K562 (cell line): ENCODE results near the gene ZFP36. TPM values are rescaled to one million over a fixed set of nuclear protein-coding genes. Genes with fewer than 3 reads are reported as not detected.
A peak's percentile ranks its signal among the peaks of the same experiment; 100 is the strongest.

Experiments used
- ATAC-seq: fragments of 200-7000 bp; cut with Tn5 transposase; 3 replicates; pipeline ENCODE4 v1.9.1; 2020; ENCODE audit warnings: moderate library complexity
- BruUV-seq: library from RNA; stranded (reverse); fragments of 400-500 nt; replicated peaks from 2 replicates; lab custom pipeline; 2021; lab: Mats Ljungman, UMichigan
- CTCF ChIA-PET: fragments of 300-600 bp; formaldehyde crosslinking; extraction: SDS; loops from one replicate; lab custom pipeline; 2021; ENCODE audit warnings: low intra/inter-chr PET ratio; lab: Yijun Ruan, JAX
- POLR2A ChIA-PET: fragments of 300-600, 350-650 bp; sonication (Branson Sonifier 250); formaldehyde crosslinking; extraction: SDS; loops from one replicate; lab custom pipeline; 2021; ENCODE audit warnings: antibody characterized with exemption, inconsistent platforms; lab: Yijun Ruan, JAX
- DNase-seq, 4 experiments: peaks; one replicate each; pipeline versions ENCODE4 v3.0.0 to v3.0.0-alpha.2; 2011 to 2018; ENCODE audit warnings: low spot score in 3 of 4, mixed read lengths in 3 of 4; ENCODE audit errors: extremely low read depth in 1 of 4
- FAIRE-seq: peaks from 2 replicates; lab custom pipeline; 2011; peaks lifted over from hg19 to GRCh38; lab: Jason Lieb, UNC
- H2AFZ ChIP-seq: 2 replicates; pipeline ENCODE4 v1.6.0; 2011; ENCODE audit warnings: low read depth, low read length, control low read depth, inconsistent platforms
- H3K27ac ChIP-seq: fragments of 200-600 bp; 3 replicates; pipeline ENCODE4 v1.8.0; 2011; ENCODE audit warnings: low read depth, mild to moderate bottlenecking, control low read depth, inconsistent platforms, low read length, moderate library complexity, mixed read lengths; ENCODE audit errors: extremely low read depth
- H3K27me3 ChIP-seq, 2 experiments: fragments of 300-600 bp in 1 of 2; 2 replicates in 1 of 2; 3 replicates in 1 of 2; pipeline versions ENCODE4 v1.6.0 to v1.8.0; 2011; ENCODE audit warnings: inconsistent platforms in 2 of 2, low read length in 2 of 2, mild to moderate bottlenecking in 1 of 2, mixed read lengths in 1 of 2, moderate library complexity in 1 of 2; ENCODE audit not compliant: control insufficient read depth in 2 of 2, insufficient read depth in 2 of 2
- H3K36me3 ChIP-seq: fragments of 300-600 bp; 3 replicates; pipeline ENCODE4 v1.8.0; 2011; ENCODE audit warnings: mild to moderate bottlenecking, low read length, inconsistent platforms; ENCODE audit not compliant: control insufficient read depth, insufficient read depth
- H3K4me1 ChIP-seq, 2 experiments: fragments of 200-600 bp in 1 of 2; replicated peaks in 1 of 2; 2 replicates in 1 of 2; 3 replicates in 1 of 2; pipeline versions ENCODE4 v1.5.1 to v1.8.0; 2011; ENCODE audit warnings: inconsistent platforms in 2 of 2, low read length in 2 of 2, mild to moderate bottlenecking in 1 of 2, mixed read lengths in 1 of 2, moderate library complexity in 1 of 2; ENCODE audit not compliant: control insufficient read depth in 2 of 2, insufficient read depth in 2 of 2
- H3K4me2 ChIP-seq: 2 replicates; pipeline ENCODE4 v1.6.1; 2011; ENCODE audit warnings: low read length, control low read depth, inconsistent platforms, mixed read lengths; ENCODE audit not compliant: insufficient read depth
- H3K4me3 ChIP-seq: fragments of 200-600 bp; sonication (generic), shearing (Covaris generic); 2 replicates; pipeline ENCODE4 v1.5.1; 2016; ENCODE audit warnings: control low read depth, inconsistent platforms
- H3K79me2 ChIP-seq: fragments of 200-600 bp; 3 replicates; pipeline ENCODE4 v1.8.0; 2011; ENCODE audit warnings: low read length, inconsistent platforms; ENCODE audit not compliant: control insufficient read depth, insufficient read depth
- H3K9ac ChIP-seq, 2 experiments: 2 replicates each; pipeline versions ENCODE4 v1.6.0 to v1.6.1; 2011; ENCODE audit warnings: low read depth in 2 of 2, low read length in 2 of 2, control low read depth in 1 of 2, inconsistent platforms in 1 of 2, mild to moderate bottlenecking in 1 of 2, mixed read lengths in 1 of 2; ENCODE audit not compliant: insufficient read depth in 1 of 2
- H3K9me1 ChIP-seq: one replicate; pipeline ENCODE4 v1.6.0; 2011; ENCODE audit warnings: inconsistent platforms, mild to moderate bottlenecking, low read length, moderate library complexity; ENCODE audit not compliant: control insufficient read depth, insufficient read depth
- H3K9me3 ChIP-seq: replicated peaks from 2 replicates; pipeline ENCODE4 v1.5.1; 2011; ENCODE audit warnings: low read depth, low read length, inconsistent platforms; ENCODE audit not compliant: control insufficient read depth, insufficient read depth
- H4K20me1 ChIP-seq: replicated peaks from 2 replicates; pipeline ENCODE4 v1.6.1; 2011; ENCODE audit warnings: low read length, inconsistent platforms, mixed read lengths; ENCODE audit not compliant: control insufficient read depth, insufficient read depth
- CBFA2T3 ChIP-seq: fragments of 450-650 bp; IDR thresholded peaks from 2 replicates; pipeline ENCODE4 v1.6.1; 2017
- HOMEZ ChIP-seq: fragments of 250-450 bp; sonication (Bioruptor Pico); IDR thresholded peaks from 2 replicates; pipeline ENCODE4 v1.4.0; 2020; ENCODE audit warnings: mild to moderate bottlenecking, moderate library complexity
- KAT2B ChIP-seq: IDR thresholded peaks from one replicate; pipeline ENCODE4 v1.6.1; 2012; ENCODE audit warnings: low read depth, mild to moderate bottlenecking, control low read depth, inconsistent platforms, low read length, moderate library complexity
- KDM5B ChIP-seq: fragments of 200-600 bp; sonication (generic); IDR thresholded peaks from 2 replicates; pipeline ENCODE4 v1.6.1; 2012; ENCODE audit warnings: low read depth, mild to moderate bottlenecking, moderate library complexity, low read length, control low read depth, inconsistent platforms; ENCODE audit not compliant: insufficient replicate concordance
- MCM2 ChIP-seq: fragments of 450-650 bp; IDR thresholded peaks from 2 replicates; pipeline ENCODE4 v1.6.1; 2017; ENCODE audit warnings: low read depth, mild to moderate bottlenecking
- NFE2 ChIP-seq: IDR thresholded peaks from 2 replicates; pipeline ENCODE4 v1.6.1; 2014; ENCODE audit warnings: antibody characterized with exemption, low read depth
- STAT6 ChIP-seq: sonication (generic); formaldehyde crosslinking; IDR thresholded peaks from 2 replicates; pipeline ENCODE4 v1.8.1; 2023; ENCODE audit warnings: mild to moderate bottlenecking, missing genetic modification reagents
- TAF15 ChIP-seq: fragments of 200-400 bp; formaldehyde crosslinking; IDR thresholded peaks from 2 replicates; pipeline ENCODE4 v1.6.1; 2017; ENCODE audit warnings: mild to moderate bottlenecking, low read depth, low read length, moderate library complexity
- THRAP3 ChIP-seq: fragments of 450-650 bp; IDR thresholded peaks from 2 replicates; pipeline ENCODE4 v1.6.1; 2016; ENCODE audit warnings: mild to moderate bottlenecking, inconsistent platforms, borderline replicate concordance
- ZC3H4 ChIP-seq: sonication (generic); formaldehyde crosslinking; IDR thresholded peaks from 2 replicates; pipeline ENCODE4 v1.9.0; 2021; ENCODE audit warnings: missing genetic modification reagents, borderline replicate concordance
- ZNF316 ChIP-seq: fragments of 450-650 bp; IDR thresholded peaks from 2 replicates; pipeline ENCODE4 v1.6.1; 2016
- ZNF436 ChIP-seq: fragments of 250-450, 450-650 bp; sonication (Bioruptor Pico); formaldehyde crosslinking; IDR thresholded peaks from 2 replicates; pipeline ENCODE4 v1.7.0; 2020; ENCODE audit warnings: mild to moderate bottlenecking
- WGBS: fragments of 100-300 bp; shearing (Covaris generic); methylation state at CpG from one replicate; pipeline ENCODE4 v1.1.6; 2016; ENCODE audit warnings: low coverage, mixed read lengths; ENCODE audit not compliant: insufficient coverage; ENCODE audit errors: missing lambda C conversion rate; 5-methylcytosine and 5-hydroxymethylcytosine counted together
- in situ Hi-C: fragments of 300-500 bp; cut with MboI; formaldehyde crosslinking; loops from 4 replicates; pipeline ENCODE4 v1.15.0; 2018; ENCODE audit warnings: inconsistent platforms, mixed read lengths
- intact Hi-C: fragments of 100-400 bp; cut with micrococcal nuclease; formaldehyde crosslinking; loops from 2 replicates; pipeline ENCODE4 v1.14.2; 2022
- polyA plus RNA-seq, 8 experiments: library from polyadenylated mRNA; depleted of rRNA in 4 of 8; stranded (reverse) in 5 of 8; unstranded in 3 of 8; fragments of >200 nt; fragmentation: Nextera tagmentation in 2 of 8; fragmentation: Illumina TruSeq in 1 of 8; extraction: Ambion mirVana in 2 of 8; extraction: Trizol in 1 of 8; gene quantifications; 2 replicates each; pipeline versions ENCODE4 v1.2.1 to v1.2.3, GENCODE V29; 2011 to 2014; ENCODE audit warnings: inconsistent platforms in 1 of 8, missing spikeins in 1 of 8
- total RNA-seq, 7 experiments: library from RNA; depleted of rRNA in 6 of 7; stranded (reverse); fragments of >200 nt in 6 of 7; fragmentation: Illumina TruSeq in 2 of 7; extraction: Trizol in 2 of 7; gene quantifications; 2 replicates each; pipeline versions ENCODE4 v1.2.1 to v1.2.3, GENCODE V29; 2011 to 2021; ENCODE audit warnings: low replicate concordance in 1 of 7
- TF ChIP-seq, protein P1 (sequence below), 2 experiments: fragments of 450-650 bp; IDR thresholded peaks; 2 replicates each; pipeline ENCODE4 v1.6.1; 2016
- TF ChIP-seq, protein P2 (sequence below): fragments of 250-450 bp; sonication (Bioruptor Pico); IDR thresholded peaks from 2 replicates; pipeline ENCODE4 v1.8.0; 2022; ENCODE audit warnings: inconsistent platforms

ZFP36 gene
- total and polyA plus RNA-seq, 9 of the 15 experiments (the other 6 are each of a cell fraction or from before 2014, with no cell fraction given) = 1.0 to 20.1 (median 3.5) TPM

- ChIA-PET CTCF (no interaction called here), POLR2A (interaction anchor here (0.6 to 6.2 kb wide), 52 partner anchors 9 to 982 kb away, joined by 3 to 141 read pairs (median 4); partner anchors contain the start of genes DYRK1B, EID2B, MED29 and PAF1)
- Histone ChIP-seq H3K4me1 (peaks cover 25 to 29% of the 10 kb centered on the region in 2 experiments), H3K9ac (peak within 1 kb of the TSS; percentile 95 to 99), H3K27ac (peak within 1 kb of the TSS; percentile 95), H3K4me3 (peak within 1 kb of the TSS; percentile 100), H2AFZ (peak within 1 kb of the TSS; percentile 57), H3K9me3 (no peaks in the 10 kb centered on the region), H3K79me2 (peaks cover 32% of the 10 kb centered on the region), H4K20me1 (peaks cover 21% of the 10 kb centered on the region), H3K27me3 (no peaks in the 10 kb centered on the region), H3K36me3 (peaks cover 37% of the 10 kb centered on the region), H3K9me1 (no peaks in the 10 kb centered on the region), H3K4me2 (peak within 1 kb of the TSS; percentile 98)
- intact Hi-C loops (no loop called here), in situ Hi-C loops (no loop called here)
- peak; percentile 95 to 99 (median 95) for DNase-seq
- no TSS peak for BruUV-seq
- peak; percentile 88 for ATAC-seq
- FAIRE-seq = peak; percentile 93
- WGBS = 1% methylated on average over 48 of the region's 61 CpGs
- TF ChIP-seq, protein P1, sequence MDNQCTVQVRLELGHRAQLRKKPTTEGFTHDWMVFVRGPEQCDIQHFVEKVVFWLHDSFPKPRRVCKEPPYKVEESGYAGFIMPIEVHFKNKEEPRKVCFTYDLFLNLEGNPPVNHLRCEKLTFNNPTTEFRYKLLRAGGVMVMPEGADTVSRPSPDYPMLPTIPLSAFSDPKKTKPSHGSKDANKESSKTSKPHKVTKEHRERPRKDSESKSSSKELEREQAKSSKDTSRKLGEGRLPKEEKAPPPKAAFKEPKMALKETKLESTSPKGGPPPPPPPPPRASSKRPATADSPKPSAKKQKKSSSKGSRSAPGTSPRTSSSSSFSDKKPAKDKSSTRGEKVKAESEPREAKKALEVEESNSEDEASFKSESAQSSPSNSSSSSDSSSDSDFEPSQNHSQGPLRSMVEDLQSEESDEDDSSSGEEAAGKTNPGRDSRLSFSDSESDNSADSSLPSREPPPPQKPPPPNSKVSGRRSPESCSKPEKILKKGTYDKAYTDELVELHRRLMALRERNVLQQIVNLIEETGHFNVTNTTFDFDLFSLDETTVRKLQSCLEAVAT (IDR thresholded peaks at IDR 0.05) = peak in 1 of 2 experiments; percentile 76; a peak in 2 of 4 replicates
- TF ChIP-seq NFE2 = no peak
- no peak for TF ChIP-seq MCM2
- TF ChIP-seq KAT2B = no peak
- TF ChIP-seq ZNF316 = no peak
- TF ChIP-seq THRAP3 = no peak; the same call in 1 of the 2 replicates
- TF ChIP-seq TAF15 = no peak
- TF ChIP-seq, protein P2, sequence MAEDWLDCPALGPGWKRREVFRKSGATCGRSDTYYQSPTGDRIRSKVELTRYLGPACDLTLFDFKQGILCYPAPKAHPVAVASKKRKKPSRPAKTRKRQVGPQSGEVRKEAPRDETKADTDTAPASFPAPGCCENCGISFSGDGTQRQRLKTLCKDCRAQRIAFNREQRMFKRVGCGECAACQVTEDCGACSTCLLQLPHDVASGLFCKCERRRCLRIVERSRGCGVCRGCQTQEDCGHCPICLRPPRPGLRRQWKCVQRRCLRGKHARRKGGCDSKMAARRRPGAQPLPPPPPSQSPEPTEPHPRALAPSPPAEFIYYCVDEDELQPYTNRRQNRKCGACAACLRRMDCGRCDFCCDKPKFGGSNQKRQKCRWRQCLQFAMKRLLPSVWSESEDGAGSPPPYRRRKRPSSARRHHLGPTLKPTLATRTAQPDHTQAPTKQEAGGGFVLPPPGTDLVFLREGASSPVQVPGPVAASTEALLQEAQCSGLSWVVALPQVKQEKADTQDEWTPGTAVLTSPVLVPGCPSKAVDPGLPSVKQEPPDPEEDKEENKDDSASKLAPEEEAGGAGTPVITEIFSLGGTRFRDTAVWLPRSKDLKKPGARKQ = no peak
- no peak for TF ChIP-seq ZC3H4
- no peak for TF ChIP-seq HOMEZ (CRISPR knock-in tag)
- TF ChIP-seq CBFA2T3 = no peak
- no peak for TF ChIP-seq STAT6 (CRISPR knock-in tag)
- peak; percentile 99 for TF ChIP-seq KDM5B
- TF ChIP-seq ZNF436 (CRISPR knock-in tag) = no peak
Observed at GRCh38 chr19:39435499-39436349, 29.1 kb downstream of the ZFP36 start, which contains the start of gene RPS16. TSS of gene RPS16 (minus strand) at chr19:39435949. CDS start at chr19:39435895, 54 bp downstream.
